Measurements from ENCODE around the gene ANGEL2.
A peak's percentile ranks its signal among the peaks of the same experiment; 100 is the strongest.

The ANGEL2 gene

DNA sequence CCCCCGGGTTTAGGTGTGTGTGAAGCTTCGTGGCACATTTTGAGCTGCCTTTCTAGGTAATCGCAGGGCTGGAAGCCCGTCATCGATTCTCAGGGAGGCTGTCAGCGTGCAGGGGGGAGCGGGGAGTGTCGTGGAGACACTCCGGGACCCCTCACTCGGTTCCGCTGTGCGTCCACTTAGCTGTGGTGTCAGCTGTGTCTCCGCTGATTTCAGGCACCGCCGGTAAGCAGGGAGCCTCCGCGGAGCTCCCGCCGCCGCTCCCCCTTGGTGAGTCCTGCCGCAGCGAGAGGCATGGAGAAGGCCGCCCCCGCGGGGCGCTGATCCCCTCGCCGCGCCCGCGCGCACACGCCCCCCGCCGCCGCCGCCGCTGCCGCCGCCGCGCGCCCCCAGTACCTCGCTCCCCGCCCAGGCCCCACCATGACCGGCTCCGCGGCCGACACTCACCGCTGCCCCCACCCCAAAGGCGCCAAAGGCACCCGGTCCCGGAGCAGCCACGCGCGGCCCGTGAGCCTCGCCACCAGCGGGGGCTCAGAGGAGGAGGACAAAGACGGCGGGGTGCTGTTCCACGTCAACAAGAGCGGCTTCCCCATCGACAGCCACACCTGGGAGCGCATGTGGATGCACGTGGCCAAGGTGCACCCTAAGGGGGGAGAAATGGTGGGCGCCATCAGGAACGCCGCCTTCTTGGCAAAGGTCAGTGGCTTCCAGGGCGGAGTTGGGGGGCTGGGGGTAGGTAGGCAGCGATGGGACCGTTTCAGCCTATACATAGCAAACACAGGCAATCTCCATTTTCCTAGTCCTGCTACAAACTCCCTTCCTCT, 64.3 kb downstream of the ANGEL2 start:
- H3K27me3 Mint-ChIP-seq (ENCODE audit: low read depth) = peaks cover 6% of the 10 kb centered on the region
- peaks cover 58% of the 10 kb centered on the region for H3K4me1 Mint-ChIP-seq
- no peaks in the 10 kb centered on the region for H3K9me3 Mint-ChIP-seq
- H3K36me3 Mint-ChIP-seq (ENCODE audit: low read depth) = peaks cover 28% of the 10 kb centered on the region
- peak overlapping the region; percentile 91 to 96 (median 96) for H3K4me3 Mint-ChIP-seq
- peak overlapping the region; percentile 66 to 91 (median 91) for H3K27ac Mint-ChIP-seq
- TF ChIP-seq, protein P1, sequence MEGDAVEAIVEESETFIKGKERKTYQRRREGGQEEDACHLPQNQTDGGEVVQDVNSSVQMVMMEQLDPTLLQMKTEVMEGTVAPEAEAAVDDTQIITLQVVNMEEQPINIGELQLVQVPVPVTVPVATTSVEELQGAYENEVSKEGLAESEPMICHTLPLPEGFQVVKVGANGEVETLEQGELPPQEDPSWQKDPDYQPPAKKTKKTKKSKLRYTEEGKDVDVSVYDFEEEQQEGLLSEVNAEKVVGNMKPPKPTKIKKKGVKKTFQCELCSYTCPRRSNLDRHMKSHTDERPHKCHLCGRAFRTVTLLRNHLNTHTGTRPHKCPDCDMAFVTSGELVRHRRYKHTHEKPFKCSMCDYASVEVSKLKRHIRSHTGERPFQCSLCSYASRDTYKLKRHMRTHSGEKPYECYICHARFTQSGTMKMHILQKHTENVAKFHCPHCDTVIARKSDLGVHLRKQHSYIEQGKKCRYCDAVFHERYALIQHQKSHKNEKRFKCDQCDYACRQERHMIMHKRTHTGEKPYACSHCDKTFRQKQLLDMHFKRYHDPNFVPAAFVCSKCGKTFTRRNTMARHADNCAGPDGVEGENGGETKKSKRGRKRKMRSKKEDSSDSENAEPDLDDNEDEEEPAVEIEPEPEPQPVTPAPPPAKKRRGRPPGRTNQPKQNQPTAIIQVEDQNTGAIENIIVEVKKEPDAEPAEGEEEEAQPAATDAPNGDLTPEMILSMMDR (IDR thresholded peaks at IDR 0.05; ENCODE audit: unreplicated experiment in 3 of 3) = no peak

DNA sequence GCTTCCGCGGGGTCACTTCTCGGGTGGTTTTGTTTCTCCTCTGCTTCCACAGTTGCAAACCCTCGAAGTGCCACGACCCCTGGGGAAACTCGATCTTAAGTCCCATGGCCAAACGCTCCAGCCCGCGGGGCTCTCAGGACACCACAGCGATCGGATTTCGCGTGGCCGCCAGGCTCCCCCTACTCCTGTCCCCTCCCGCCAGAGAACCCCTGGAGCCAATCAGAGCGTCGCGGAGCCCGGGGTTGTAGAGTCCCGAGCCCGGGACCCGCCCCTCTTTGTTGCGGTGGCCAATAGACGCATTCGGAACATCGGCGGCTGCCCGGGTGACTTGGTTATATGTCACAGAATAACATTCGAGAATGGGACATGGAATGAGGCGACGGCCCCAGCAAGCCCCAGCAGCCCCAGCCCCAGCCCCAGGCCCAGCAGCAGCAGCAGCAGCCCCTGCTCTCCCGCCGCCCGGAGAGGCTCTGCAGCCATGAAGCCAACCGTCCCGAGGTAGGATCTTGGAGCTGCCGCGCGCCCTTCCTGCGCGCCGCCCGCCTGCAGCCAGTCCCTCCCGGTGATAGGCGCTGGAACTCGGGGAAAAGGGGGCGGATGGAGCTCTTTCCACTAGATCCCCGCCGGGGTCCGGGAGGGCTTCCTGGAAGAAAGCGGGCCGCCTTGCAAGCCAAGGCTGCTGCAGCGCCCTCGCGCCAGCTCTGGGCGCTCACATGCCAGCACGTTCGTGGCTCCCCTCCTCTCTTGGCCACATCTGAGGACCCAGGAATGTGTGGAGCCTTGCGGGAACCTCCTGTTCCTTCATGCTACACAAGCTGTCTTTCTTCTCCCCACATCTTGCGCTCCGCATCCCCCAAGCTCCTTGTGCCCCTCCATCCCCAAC, 65.2 kb downstream of the ANGEL2 start, which contains the start of gene VASH2:
VASH2 (plus strand) TSS at position 299 of the 883 bp plus-strand sequence. CDS start 1,002 bp downstream, outside the sequence.
- H3K9me3 Mint-ChIP-seq = no peaks in the 10 kb centered on the region
- H3K4me1 Mint-ChIP-seq = peaks cover 58% of the 10 kb centered on the region
- TF ChIP-seq, protein P1 (IDR thresholded peaks at IDR 0.05; ENCODE audit: unreplicated experiment in 3 of 3) = no peak
- H3K36me3 Mint-ChIP-seq (ENCODE audit: low read depth) = peaks cover 21% of the 10 kb centered on the region
- H3K27me3 Mint-ChIP-seq (ENCODE audit: low read depth) = peaks cover 6% of the 10 kb centered on the region
- peak within 1 kb of the TSS; percentile 37 to 91 (median 91) for H3K27ac Mint-ChIP-seq
- H3K4me3 Mint-ChIP-seq = peak within 1 kb of the TSS; percentile 91 to 96 (median 96)

DNA sequence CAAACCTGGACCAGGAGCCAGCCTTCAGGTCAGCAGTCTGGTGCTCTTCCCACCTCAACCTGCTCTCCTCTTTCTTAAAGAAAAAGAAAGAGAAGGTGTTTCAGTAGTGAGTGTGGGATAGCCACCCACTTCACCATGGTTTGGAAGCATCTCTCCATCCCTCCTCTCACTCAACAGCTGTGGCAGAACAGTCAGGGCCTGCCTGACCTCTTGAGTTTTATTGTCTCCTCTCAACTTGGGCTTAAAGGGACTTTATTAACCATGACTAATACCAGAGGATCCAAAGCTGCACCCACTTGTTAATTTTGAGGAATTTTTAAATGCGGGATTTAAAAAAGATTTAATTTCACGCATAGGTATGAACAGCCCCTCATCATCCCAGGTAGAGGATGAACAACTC, 65.9 kb downstream of the ANGEL2 start:
- TF ChIP-seq, protein P1 (IDR thresholded peaks at IDR 0.05; ENCODE audit: unreplicated experiment in 3 of 3) = no peak
- Mint-ChIP-seq H3K4me1 (peaks cover 56% of the 10 kb centered on the region), H3K36me3 (ENCODE audit: low read depth) (peaks cover 16% of the 10 kb centered on the region), H3K27me3 (ENCODE audit: low read depth) (peaks cover 6% of the 10 kb centered on the region), H3K4me3 (peak overlapping the region; percentile 91 to 96 (median 96)), H3K27ac (peak overlapping the region; percentile 37 to 91 (median 68)), H3K9me3 (no peaks in the 10 kb centered on the region)

DNA sequence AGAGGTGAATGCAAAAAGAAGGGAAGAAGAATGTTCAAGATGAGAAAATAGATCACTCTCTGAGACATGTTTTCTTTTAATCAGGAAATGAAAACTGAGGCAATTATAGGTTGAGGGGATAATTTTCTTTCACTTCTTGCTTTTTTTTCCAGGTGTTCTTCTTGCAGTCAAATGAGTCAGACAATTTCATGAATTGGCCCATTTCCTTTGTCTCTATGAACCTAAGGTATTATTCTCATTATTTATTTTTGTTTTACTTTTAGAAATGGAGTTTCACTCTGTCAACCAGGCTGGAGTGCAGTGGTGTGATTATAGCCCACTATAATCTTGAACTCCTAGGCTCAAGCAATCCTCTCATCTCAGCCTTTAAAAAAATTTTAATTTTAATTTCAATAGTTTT, 68.8 kb downstream of the ANGEL2 start:
- peaks cover 9% of the 10 kb centered on the region for H3K27me3 Mint-ChIP-seq (ENCODE audit: low read depth)
- TF ChIP-seq, protein P1 (IDR thresholded peaks at IDR 0.05; ENCODE audit: unreplicated experiment in 3 of 3) = no peak
- no peaks in the 10 kb centered on the region for H3K36me3 Mint-ChIP-seq (ENCODE audit: low read depth)
- peaks cover 27% of the 10 kb centered on the region for H3K4me1 Mint-ChIP-seq
- no peak overlapping the region for H3K4me3 Mint-ChIP-seq
- no peak overlapping the region for H3K27ac Mint-ChIP-seq
- no peaks in the 10 kb centered on the region for H3K9me3 Mint-ChIP-seq

DNA sequence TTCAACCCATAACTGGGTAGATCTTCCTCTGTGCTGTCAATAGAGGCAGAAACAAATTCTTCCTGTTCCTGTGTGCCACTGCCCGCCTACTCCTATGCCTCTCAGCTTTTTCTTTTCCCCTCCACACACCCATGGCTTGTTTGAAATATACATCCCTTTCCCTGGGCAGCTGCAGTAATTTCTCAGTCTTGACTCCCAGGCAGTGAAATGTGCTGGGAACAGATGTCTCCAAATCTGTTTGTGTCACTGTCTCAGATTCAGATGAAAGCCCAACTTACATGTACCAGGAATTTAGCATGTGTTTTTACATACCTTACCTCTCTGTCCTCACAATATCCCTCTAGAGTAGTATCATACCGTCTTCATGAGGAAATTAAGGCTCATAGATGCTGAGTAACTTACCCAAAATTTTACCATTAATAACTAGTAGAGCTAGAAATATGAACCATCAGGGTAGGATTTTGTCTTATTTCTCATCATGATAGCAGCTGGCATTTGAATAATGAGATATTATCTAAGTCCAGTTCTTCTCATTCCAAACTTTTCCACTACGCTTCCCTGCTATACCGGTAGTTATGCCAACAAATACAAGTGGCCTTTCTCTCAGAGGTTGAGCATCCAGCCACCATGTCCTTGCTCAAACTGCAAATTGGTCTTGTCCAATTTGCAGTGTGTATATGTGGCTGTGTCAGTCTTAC, 70.1 kb downstream of the ANGEL2 start:
- H3K4me3 Mint-ChIP-seq = no peak overlapping the region
- peaks cover 10% of the 10 kb centered on the region for H3K9me3 Mint-ChIP-seq
- H3K36me3 Mint-ChIP-seq (ENCODE audit: low read depth) = no peaks in the 10 kb centered on the region
- H3K4me1 Mint-ChIP-seq = peaks cover 25% of the 10 kb centered on the region
- TF ChIP-seq, protein P1 (IDR thresholded peaks at IDR 0.05; ENCODE audit: unreplicated experiment in 3 of 3) = no peak
- H3K27ac Mint-ChIP-seq = peak overlapping the region in 1 of 3 experiments; percentile 16
- peaks cover 9% of the 10 kb centered on the region for H3K27me3 Mint-ChIP-seq (ENCODE audit: low read depth)

All from nephron (organoid).